Measurements from ENCODE around the gene C11orf16. TPM values are rescaled to one million over a fixed set of nuclear protein-coding genes. Genes with fewer than 3 reads are reported as not detected.
"Not testable (repeated sequence)": the region's sequence is repeated elsewhere in the genome, so short reads cannot be mapped to it uniquely, and the experiment has no call there.

The C11orf16 gene
- not detected in 2 replicates for total RNA-seq

DNA sequence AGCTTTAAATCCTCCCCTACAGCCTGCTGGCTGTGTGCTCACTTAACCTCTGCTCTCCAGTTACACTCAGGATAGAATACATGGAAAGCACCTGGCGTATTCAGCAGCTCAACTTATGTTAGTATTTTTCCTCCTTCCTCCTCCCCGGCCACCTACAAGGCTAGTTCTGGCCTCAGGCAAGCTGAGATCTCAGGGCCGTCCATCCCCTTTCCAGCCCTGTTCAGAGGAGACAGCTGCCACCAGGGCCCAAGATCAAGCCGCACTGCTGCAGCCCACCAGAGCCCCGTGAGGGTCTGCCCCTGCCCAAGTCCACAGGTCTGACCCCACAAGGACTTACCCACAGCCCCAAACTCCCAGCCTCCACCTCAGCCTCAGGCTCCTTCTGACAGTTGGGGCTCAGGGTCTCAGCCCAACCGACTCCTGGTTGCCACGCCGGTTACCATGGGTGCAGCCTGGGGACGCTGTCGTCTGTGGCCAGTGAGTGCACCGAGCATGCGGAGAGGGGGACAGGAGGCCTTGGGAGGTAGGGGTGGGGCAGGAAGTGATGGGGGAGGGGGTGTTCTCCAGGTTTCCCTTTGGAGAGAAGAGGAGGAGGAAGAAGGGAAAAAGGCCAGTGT, at the start of gene C11orf16:
TSS of gene C11orf16 (minus strand) at position 384 of the 617 bp plus-strand sequence. CDS start 639 bp downstream, outside the sequence.
- no peak for DNase-seq (ENCODE audit: low read depth)

DNA sequence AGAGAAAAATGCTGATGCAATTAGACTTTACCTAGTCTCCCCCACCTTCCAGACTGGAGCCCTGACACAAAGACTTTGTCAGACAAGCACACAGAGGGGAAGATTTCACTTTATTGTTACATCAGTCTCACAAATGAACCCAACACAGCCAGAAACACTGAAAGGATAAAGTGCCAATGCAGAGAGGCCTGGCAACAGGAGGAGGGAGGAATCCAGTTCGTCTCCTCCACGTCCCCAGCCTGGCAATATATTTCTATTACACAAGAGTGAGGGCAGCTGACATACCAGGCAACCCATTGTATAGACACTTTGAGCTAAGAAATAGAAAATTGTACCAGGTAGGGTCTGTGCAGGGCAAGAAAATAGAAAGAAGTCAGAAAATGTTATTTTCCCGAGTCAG, 47.7 kb upstream of the C11orf16 start:
- no peak for DNase-seq (ENCODE audit: low read depth)

- DNase-seq (ENCODE audit: low read depth) = not testable (repeated sequence)
These were observed 46.6 kb upstream of the C11orf16 start for GRCh38 chr11:8979365-8979764.

DNA sequence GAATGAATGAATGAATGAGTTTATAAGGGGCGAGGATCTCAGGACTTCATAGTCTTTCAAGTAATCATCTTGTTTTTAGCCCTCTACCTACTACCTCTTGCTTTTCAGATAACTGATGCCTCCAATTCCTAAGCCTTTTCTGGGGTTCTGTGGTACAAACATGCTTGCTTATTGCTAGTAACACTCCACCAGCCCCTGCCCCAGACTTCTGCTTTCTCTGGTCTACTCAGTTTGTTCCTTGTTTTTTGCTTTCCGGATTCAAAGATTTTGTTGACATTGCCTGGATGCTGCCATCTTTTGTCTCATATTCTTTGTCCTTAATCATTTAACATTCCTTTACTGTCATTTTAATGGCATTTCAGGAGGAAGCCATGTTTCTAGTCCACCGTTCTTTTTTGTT, 40.4 kb upstream of the C11orf16 start:
- DNase-seq (ENCODE audit: low read depth) = no peak

DNA sequence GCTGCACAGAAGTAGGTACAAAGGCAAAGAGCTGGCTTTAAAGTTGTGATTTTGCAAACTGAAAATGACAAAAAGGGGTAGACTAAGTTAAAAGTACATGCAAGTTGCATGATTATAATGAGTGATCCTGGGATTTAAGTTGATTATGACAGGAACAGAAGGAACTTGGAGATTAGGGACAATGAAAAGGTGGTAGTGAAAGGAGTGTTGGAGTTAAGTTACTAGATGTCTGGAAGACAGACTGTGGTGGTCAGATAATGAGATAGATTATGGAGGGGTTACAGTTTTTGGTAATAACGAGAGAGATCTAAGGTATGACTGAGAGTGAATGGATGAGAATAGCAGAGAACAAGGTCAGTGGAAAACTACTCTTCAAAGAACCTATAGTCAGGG, 39.2 kb upstream of the C11orf16 start:
- no peak for DNase-seq (ENCODE audit: low read depth)

GRCh38 chr11:8971196-8971923, 38.6 kb upstream of the C11orf16 start:
- no peak for DNase-seq (ENCODE audit: low read depth)

GRCh38 chr11:8967184-8967583, 34.4 kb upstream of the C11orf16 start:
- no peak for DNase-seq (ENCODE audit: low read depth)

- peak; percentile 81 for DNase-seq (ENCODE audit: low read depth)
These were observed 31.9 kb upstream of the C11orf16 start, which contains the start of gene TMEM9B for GRCh38 chr11:8964324-8965320. Gene TMEM9B (minus strand): TSS chr11:8964442. CDS start chr11:8964313, 129 bp downstream.

DNA sequence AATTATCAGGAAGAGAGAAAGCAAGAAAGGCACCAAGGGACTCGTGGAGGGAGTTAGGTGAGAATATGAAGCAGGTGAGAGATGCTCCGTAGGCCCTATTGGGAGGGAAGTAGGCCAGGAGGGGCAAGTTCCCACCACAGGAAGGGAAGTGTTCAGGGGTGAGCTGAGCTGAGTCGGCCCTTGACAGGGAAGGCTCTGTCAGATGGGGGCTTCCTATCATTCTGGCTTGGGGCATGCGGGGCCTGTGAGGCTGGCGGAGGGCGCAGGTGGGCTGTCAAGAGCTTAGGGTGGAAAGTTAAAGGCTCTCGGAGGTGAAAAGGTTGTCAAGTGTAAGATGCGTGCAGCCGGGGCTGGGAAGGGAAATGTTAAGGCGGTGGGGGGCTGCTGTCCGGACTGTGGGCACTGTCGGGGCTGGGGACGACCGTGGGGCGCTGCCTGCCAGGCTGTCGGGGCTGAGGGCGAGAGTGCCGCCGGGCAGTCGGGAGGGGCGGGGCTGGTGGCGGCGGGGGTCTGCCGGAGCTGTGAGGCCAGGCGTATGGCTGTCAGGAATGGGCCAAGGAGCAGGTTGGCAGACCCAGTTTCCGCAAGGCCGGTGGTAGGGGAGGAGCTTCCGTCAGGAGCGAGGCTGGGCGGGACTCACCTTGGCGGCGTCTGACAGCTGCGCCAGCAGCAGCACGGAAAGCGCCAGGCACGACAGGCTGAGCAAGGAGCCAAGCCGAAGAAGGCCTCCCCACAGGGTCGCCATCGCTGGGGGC, 31.0 kb upstream of the C11orf16 start:
- peak; percentile 72 for DNase-seq (ENCODE audit: low read depth)

- no peak for DNase-seq (ENCODE audit: low read depth)
These were observed 30.1 kb upstream of the C11orf16 start for GRCh38 chr11:8962841-8963240.

GRCh38 chr11:8961401-8961800, 28.7 kb upstream of the C11orf16 start:
- no peak for DNase-seq (ENCODE audit: low read depth)

- peak; percentile 85 for DNase-seq (ENCODE audit: low read depth)
These were observed 26.9 kb upstream of the C11orf16 start for GRCh38 chr11:8959546-8960166.

DNA sequence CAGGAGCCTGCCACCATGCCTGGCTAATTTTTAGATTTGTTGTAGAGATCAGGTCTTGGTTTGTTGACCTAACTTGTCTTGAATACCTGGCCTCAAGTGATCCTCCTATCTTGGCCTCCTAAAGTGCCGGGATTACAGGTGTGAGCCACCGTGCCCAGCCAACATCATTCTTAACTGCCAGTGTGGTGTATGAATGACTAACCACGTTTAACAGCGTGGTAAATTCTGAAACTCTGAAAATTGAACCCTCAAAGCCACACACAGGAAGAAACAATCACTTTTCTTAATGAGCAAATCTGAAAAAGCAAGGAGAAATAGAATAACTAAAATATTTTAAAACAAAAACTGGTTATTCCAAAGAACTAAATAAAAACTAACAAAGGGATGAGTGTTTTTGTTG, 24.1 kb upstream of the C11orf16 start:
- peak; percentile 7 for DNase-seq (ENCODE audit: low read depth)

DNA sequence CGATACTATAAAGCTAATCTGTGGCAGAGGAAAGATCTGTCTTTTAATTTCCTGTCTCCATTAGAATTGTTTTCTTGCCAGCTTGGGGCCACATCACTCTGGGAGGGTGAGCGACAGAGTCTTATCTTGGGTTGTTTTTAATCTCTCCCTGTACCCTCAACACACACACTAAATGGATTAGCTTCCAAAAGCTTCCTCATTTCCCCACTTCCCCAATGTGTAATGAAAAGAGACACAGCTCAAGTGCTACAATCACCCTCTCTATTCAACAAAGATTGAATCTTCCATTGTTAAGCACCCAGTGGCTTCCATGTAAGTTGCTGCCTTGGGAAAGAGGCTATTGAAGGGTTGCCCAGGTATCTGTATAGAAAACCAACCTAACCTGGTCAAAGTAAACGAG, 16.1 kb upstream of the C11orf16 start:
- no peak for DNase-seq (ENCODE audit: low read depth)

DNA sequence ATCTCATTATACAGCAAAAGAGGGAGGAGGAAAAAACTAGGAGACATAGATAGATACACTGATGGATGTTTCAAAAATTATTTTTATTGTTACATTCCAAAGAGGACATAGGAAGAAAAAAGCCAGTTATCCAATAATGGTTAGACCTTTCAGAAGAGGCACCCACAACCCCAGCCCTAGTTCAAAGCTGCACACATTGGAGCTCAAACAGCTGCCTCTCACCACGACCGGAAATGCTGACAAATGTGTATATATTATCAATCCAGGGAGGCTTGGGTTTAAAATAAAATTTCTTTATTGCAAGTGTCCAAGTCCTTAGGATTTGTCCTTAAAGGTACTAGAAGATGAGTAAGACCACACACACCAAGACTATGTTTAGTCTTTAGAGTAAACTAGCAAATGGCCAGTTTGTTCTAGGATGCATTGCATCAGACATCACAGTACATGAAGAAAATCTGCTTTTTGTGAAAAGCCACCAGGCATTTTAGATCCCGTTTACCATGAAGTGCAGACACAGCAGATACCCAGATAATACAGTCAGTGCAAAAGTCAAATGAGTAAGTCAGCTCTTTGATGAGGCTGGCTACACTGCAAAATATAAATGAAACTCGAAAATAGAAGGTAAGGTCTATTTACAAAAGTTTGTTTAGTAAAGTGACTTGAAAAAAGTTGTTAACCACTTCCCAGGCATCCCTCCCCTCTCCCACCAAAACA, 14.6 kb upstream of the C11orf16 start:
- no peak for DNase-seq (ENCODE audit: low read depth)

DNA sequence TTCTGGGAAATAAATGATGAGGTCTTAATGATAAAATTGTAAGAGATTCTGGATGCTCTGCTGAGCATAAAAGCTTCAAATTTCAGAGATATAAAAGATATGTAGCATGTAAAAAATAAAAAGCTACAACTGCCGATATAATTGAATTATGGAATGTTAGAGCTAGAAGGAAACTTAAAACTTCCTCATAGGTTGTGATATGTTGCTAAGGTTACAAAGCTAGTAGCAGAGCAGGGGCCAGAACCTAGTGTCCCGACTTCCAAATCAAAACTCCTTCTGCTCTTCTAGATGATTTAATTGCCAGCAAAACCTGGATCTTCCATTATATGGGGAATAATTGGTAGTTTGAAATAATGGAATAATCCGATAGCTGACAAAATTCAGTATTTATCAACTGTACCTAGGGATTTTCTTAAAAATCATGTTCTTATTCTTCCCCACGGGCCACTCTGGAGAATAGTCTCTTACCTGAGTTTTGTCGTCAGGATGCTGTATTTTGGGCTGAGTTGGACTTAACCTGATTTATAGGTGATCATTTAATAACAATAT, 9.8 kb upstream of the C11orf16 start, which contains the start of gene ASCL3:
TSS of gene ASCL3 (minus strand) at position 499 of the 549 bp plus-strand sequence. CDS start 4,855 bp downstream, outside the sequence.
- no peak for DNase-seq (ENCODE audit: low read depth)

DNA sequence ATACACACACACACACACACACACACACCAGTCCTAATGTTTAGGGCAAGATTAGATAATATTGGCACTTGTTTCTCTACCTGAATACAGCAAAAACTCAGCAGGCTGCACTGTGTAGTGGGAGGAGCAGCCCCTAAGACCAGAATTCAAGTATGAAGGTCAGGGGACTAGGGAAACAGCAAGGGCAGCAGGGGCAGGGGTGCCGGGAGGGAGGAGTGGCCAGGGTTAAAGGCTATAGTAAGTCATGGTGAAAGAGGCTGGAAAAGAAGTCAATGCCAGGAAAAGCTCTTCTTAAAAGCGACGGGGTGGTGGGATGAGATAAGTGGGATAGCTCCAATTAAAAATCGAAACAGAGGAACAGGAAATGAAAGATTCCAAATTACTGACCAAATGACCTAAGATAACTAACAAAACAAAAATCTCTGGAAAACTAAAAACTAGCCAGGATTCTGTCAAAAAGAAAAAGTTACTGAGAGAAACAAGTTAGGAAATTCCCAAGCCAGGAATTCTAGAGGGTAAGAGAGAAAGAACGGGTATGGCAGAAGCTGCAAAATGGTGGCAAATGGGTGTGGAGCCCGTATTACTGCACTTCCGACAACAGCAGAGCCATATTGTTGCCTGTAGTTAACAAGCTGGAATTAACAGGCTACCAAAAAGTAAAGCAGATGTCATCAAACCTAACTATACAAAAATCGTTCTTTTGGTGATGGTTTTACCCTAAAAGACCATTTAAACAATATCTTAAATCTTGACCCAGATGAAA, 8.8 kb upstream of the C11orf16 start:
- no peak for DNase-seq (ENCODE audit: low read depth)

- DNase-seq (ENCODE audit: low read depth) = no peak
These were observed 4.9 kb upstream of the C11orf16 start for GRCh38 chr11:8937659-8938058.

GRCh38 chr11:8937159-8937558, 4.4 kb upstream of the C11orf16 start:
- peak; percentile 65 for DNase-seq (ENCODE audit: low read depth)
